HL-60 (cell line): ENCODE measurements around the gene ALDH1L1.

ENCODE experiments used
- DNase-seq, 2 experiments: peaks; one replicate each; pipeline ENCODE4 v3.0.0-alpha.2; 2010 to 2020; ENCODE audit warnings: low read depth in 1 of 2, low spot score in 1 of 2
- H3K27ac ChIP-seq: fragments of 250-450 bp; sonication (Bioruptor Pico); replicated peaks from 2 replicates; pipeline ENCODE4 v1.5.1; 2020; ENCODE audit warnings: mild to moderate bottlenecking, moderate library complexity
- H3K27me3 ChIP-seq: fragments of 250-450 bp; sonication (Bioruptor Pico); 2 replicates; pipeline ENCODE4 v1.5.1; 2021; ENCODE audit warnings: mild to moderate bottlenecking, moderate library complexity; ENCODE audit not compliant: insufficient read depth, poor library complexity, severe bottlenecking
- H3K4me3 ChIP-seq: replicated peaks from 2 replicates; pipeline ENCODE4 v1.5.1; 2011; ENCODE audit warnings: mild to moderate bottlenecking, control low read depth, low read length; ENCODE audit not compliant: insufficient read depth
- CTCF ChIP-seq: IDR thresholded peaks from one replicate; pipeline ENCODE4 v1.5.1; 2011; ENCODE audit warnings: low read length, control low read depth, inconsistent platforms; ENCODE audit not compliant: insufficient read depth
- GABPA ChIP-seq: IDR thresholded peaks from 2 replicates; pipeline ENCODE4 v1.6.1; 2012; ENCODE audit warnings: low read depth
- POLR2AphosphoS5 ChIP-seq: IDR thresholded peaks from 2 replicates; pipeline ENCODE4 v1.6.1; 2012; ENCODE audit warnings: low read depth
- REST ChIP-seq: IDR thresholded peaks from 2 replicates; pipeline ENCODE4 v1.6.1; 2012; ENCODE audit warnings: low read depth; ENCODE audit not compliant: insufficient replicate concordance
- SPI1 ChIP-seq: IDR thresholded peaks from 2 replicates; pipeline ENCODE4 v1.6.1; 2012; ENCODE audit warnings: low read depth, mild to moderate bottlenecking, borderline replicate concordance

Gene ALDH1L1

DNA sequence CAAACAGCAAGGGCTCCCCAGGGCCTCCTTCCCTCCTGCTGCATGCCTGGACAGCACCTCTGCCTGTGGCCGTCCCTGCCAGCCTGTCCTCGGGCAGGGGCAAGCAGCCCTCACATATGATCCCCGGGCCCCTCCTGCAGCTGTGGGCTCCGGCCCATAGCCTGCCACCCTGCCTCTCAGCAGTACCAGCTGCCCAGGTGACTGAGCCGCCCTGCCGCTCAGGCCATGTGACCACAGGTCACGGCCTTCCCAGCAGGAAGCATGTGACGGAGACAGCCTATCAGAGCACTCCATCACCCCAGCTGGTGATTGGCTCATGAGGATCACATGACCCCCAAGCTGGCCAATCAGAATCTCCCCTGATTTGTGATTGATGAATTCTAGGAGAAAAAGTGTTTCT, 23.9 kb downstream of the ALDH1L1 start:
- TF ChIP-seq GABPA = no peak
- TF ChIP-seq POLR2AphosphoS5 = no peak
- no peak for TF ChIP-seq REST
- TF ChIP-seq SPI1 = no peak
- TF ChIP-seq CTCF = no peak
- DNase-seq = no peak
- H3K4me3 ChIP-seq = no peak overlapping the region
- no peaks in the 10 kb centered on the region for H3K27me3 ChIP-seq
- no peak overlapping the region for H3K27ac ChIP-seq

GRCh38 chr3:126155819-126156218, 24.6 kb downstream of the ALDH1L1 start:
- DNase-seq = no peak
- H3K27me3 ChIP-seq = no peaks in the 10 kb centered on the region
- TF ChIP-seq GABPA (no peak), SPI1 (no peak), POLR2AphosphoS5 (no peak), REST (no peak), CTCF (no peak)
- H3K4me3 ChIP-seq = no peak overlapping the region
- H3K27ac ChIP-seq = no peak overlapping the region

DNA sequence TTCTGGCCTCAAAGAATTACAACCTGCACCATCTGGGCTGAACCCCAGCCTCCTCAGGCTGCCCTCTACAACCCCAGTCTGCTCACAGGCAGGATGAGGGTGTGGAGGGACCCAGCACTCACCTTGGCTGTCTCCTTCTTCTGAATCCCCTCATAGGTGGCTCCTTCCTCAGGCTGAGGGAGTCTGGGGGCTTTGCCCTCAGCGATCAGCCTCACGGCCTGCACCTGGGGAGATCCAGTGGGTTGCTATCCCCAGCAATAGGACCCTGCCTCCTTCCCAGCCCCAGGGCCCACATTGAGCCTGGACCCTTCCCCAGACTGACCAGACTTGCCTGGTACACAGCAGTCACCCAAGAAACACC, 25.1 kb downstream of the ALDH1L1 start:
- no peak for DNase-seq
- Histone ChIP-seq H3K27me3 (no peaks in the 10 kb centered on the region), H3K4me3 (no peak overlapping the region), H3K27ac (no peak overlapping the region)
- TF ChIP-seq CTCF (no peak), GABPA (no peak), SPI1 (no peak), REST (no peak), POLR2AphosphoS5 (no peak)
